H9 (cell line): ENCODE data around the gene ANO10. TPM values are rescaled to one million over a fixed set of nuclear protein-coding genes. Genes with fewer than 3 reads are reported as not detected.

Source experiments
- DNase-seq: peaks from one replicate; pipeline ENCODE4 v3.0.0-alpha.2; 2017
- H2AFZ ChIP-seq: one replicate; pipeline ENCODE4 v1.6.1; 2013; ENCODE audit warnings: mild to moderate bottlenecking, low read length, control low read depth, moderate library complexity
- H2AK5ac ChIP-seq: 2 replicates; pipeline ENCODE4 v1.6.1; 2013; ENCODE audit warnings: low read length, control low read depth, mixed read lengths; ENCODE audit not compliant: insufficient read length
- H2BK120ac ChIP-seq: one replicate; pipeline ENCODE4 v1.6.1; 2013; ENCODE audit warnings: low read depth, mild to moderate bottlenecking, low read length, control low read depth, inconsistent platforms; ENCODE audit not compliant: poor library complexity, severe bottlenecking
- H2BK12ac ChIP-seq: 2 replicates; pipeline ENCODE4 v1.6.1; 2013; ENCODE audit warnings: low read length, control low read depth, mixed read lengths, low read depth; ENCODE audit not compliant: insufficient read length
- H2BK15ac ChIP-seq: 2 replicates; pipeline ENCODE4 v1.6.1; 2013; ENCODE audit warnings: low read depth, low read length, control low read depth
- H2BK20ac ChIP-seq: one replicate; pipeline ENCODE4 v1.6.1; 2013; ENCODE audit warnings: low read depth, mild to moderate bottlenecking, low read length, control low read depth, inconsistent platforms; ENCODE audit not compliant: poor library complexity, severe bottlenecking
- H2BK5ac ChIP-seq: 2 replicates; pipeline ENCODE4 v1.6.1; 2013; ENCODE audit warnings: low read length, control low read depth, mixed read lengths; ENCODE audit not compliant: insufficient read length
- H3K14ac ChIP-seq: 2 replicates; pipeline ENCODE4 v1.6.1; 2013; ENCODE audit warnings: low read length, control low read depth; ENCODE audit not compliant: insufficient read depth
- H3K18ac ChIP-seq: 2 replicates; pipeline ENCODE4 v1.6.1; 2013; ENCODE audit warnings: low read depth, mild to moderate bottlenecking, mixed read lengths, low read length, control low read depth; ENCODE audit not compliant: insufficient read length
- H3K23ac ChIP-seq: 2 replicates; pipeline ENCODE4 v1.6.1; 2013; ENCODE audit warnings: low read length, control low read depth, mixed read lengths, low read depth; ENCODE audit not compliant: insufficient read length
- H3K23me2 ChIP-seq: 2 replicates; pipeline ENCODE4 v1.6.1; 2013; ENCODE audit warnings: low read depth, mild to moderate bottlenecking, mixed read lengths, low read length, control low read depth; ENCODE audit not compliant: insufficient read length, poor library complexity, severe bottlenecking
- H3K27ac ChIP-seq: 2 replicates; pipeline ENCODE4 v1.5.1; 2013; ENCODE audit warnings: low read length, control low read depth, mixed read lengths, low read depth; ENCODE audit not compliant: insufficient read length
- H3K27me3 ChIP-seq: 2 replicates; pipeline ENCODE4 v1.6.1; 2013; ENCODE audit warnings: low read length, control low read depth, inconsistent platforms; ENCODE audit not compliant: insufficient read depth
- H3K4ac ChIP-seq: 2 replicates; pipeline ENCODE4 v1.6.1; 2013; ENCODE audit warnings: low read depth, mild to moderate bottlenecking, control low read depth, inconsistent platforms, low read length, moderate library complexity
- H3K4me1 ChIP-seq: 2 replicates; pipeline ENCODE4 v1.6.1; 2013; ENCODE audit warnings: low read length, control low read depth, inconsistent platforms; ENCODE audit not compliant: insufficient read depth
- H3K4me2 ChIP-seq: 2 replicates; pipeline ENCODE4 v1.6.1; 2013; ENCODE audit warnings: low read length, control low read depth, mixed read lengths; ENCODE audit not compliant: insufficient read length, insufficient read depth
- H3K56ac ChIP-seq: 2 replicates; pipeline ENCODE4 v1.6.1; 2013; ENCODE audit warnings: low read depth, mild to moderate bottlenecking, mixed read lengths, low read length, control low read depth; ENCODE audit not compliant: insufficient read length
- H3K79me1 ChIP-seq: 2 replicates; pipeline ENCODE4 v1.6.1; 2013; ENCODE audit warnings: low read depth, mild to moderate bottlenecking, moderate library complexity, low read length, control low read depth, inconsistent platforms; ENCODE audit not compliant: insufficient read depth, poor library complexity, severe bottlenecking
- H3K79me2 ChIP-seq: 2 replicates; pipeline ENCODE4 v1.6.1; 2013; ENCODE audit warnings: low read length, control low read depth, inconsistent platforms; ENCODE audit not compliant: insufficient read depth
- H3K9ac ChIP-seq: 2 replicates; pipeline ENCODE4 v1.6.1; 2013; ENCODE audit warnings: low read length, control low read depth, mixed read lengths; ENCODE audit not compliant: insufficient read length; ENCODE audit errors: extremely low read depth
- H3K9me3 ChIP-seq: one replicate; pipeline ENCODE4 v1.6.1; 2013; ENCODE audit warnings: low read depth, low read length, inconsistent platforms; ENCODE audit not compliant: control insufficient read depth
- H3T11ph ChIP-seq: one replicate; pipeline ENCODE4 v1.6.1; 2013; ENCODE audit warnings: mild to moderate bottlenecking, low read length, control low read depth, inconsistent platforms
- H4K20me1 ChIP-seq: one replicate; pipeline ENCODE4 v1.6.1; 2013; ENCODE audit not compliant: control insufficient read depth, insufficient read length, insufficient read depth
- H4K5ac ChIP-seq: 2 replicates; pipeline ENCODE4 v1.6.1; 2013; ENCODE audit warnings: low read depth, mild to moderate bottlenecking, mixed read lengths, low read length, control low read depth; ENCODE audit not compliant: insufficient read length
- H4K8ac ChIP-seq: replicated peaks from 2 replicates; pipeline ENCODE4 v1.6.1; 2013; ENCODE audit warnings: low read length, control low read depth, mixed read lengths, low read depth; ENCODE audit not compliant: insufficient read length
- H4K91ac ChIP-seq: 2 replicates; pipeline ENCODE4 v1.6.1; 2013; ENCODE audit warnings: low read depth, mild to moderate bottlenecking, moderate library complexity, mixed read lengths, low read length, control low read depth; ENCODE audit not compliant: insufficient read length
- H3K27ac Mint-ChIP-seq, 3 experiments: 2 replicates in 2 of 3; 3 replicates in 1 of 3; pipeline ENCODE4 v1.8.0; 2020 to 2021; ENCODE audit warnings: mixed read lengths in 3 of 3, mild to moderate bottlenecking in 1 of 3, moderate library complexity in 1 of 3
- H3K27me3 Mint-ChIP-seq: 2 replicates; pipeline ENCODE4 v1.8.0; 2021; ENCODE audit warnings: low read depth, mild to moderate bottlenecking, moderate library complexity, mixed read lengths
- H3K36me3 Mint-ChIP-seq, 3 experiments: 2 replicates in 2 of 3; 3 replicates in 1 of 3; pipeline ENCODE4 v1.8.0; 2020 to 2021; ENCODE audit warnings: low read depth in 3 of 3, mixed read lengths in 3 of 3; ENCODE audit not compliant: insufficient read depth in 1 of 3
- H3K4me1 Mint-ChIP-seq, 2 experiments: 2 replicates each; pipeline ENCODE4 v1.8.0; 2020; ENCODE audit warnings: mixed read lengths in 2 of 2
- H3K4me3 Mint-ChIP-seq, 2 experiments: 2 replicates in 1 of 2; 3 replicates in 1 of 2; pipeline ENCODE4 v1.8.0; 2020 to 2021; ENCODE audit warnings: mild to moderate bottlenecking in 2 of 2, mixed read lengths in 2 of 2, moderate library complexity in 1 of 2
- H3K9me3 Mint-ChIP-seq, 2 experiments: 2 replicates in 1 of 2; 3 replicates in 1 of 2; pipeline ENCODE4 v1.8.0; 2020; ENCODE audit warnings: mild to moderate bottlenecking in 2 of 2, mixed read lengths in 2 of 2, moderate library complexity in 1 of 2
- total RNA-seq: library from RNA; stranded (reverse); gene quantifications from 2 replicates; pipeline ENCODE4 v1.2.1, GENCODE V29; 2021
- TF ChIP-seq, protein P1 (sequence below): fragments of 200-600 bp; sonication (generic); conservative IDR thresholded peaks from 3 replicates; pipeline ENCODE4 v1.8.0; 2021; ENCODE audit warnings: antibody characterized with exemption, mild to moderate bottlenecking

The ANO10 gene
- total RNA-seq, 1 experiment from 2014 or later = 38.7 TPM

DNA sequence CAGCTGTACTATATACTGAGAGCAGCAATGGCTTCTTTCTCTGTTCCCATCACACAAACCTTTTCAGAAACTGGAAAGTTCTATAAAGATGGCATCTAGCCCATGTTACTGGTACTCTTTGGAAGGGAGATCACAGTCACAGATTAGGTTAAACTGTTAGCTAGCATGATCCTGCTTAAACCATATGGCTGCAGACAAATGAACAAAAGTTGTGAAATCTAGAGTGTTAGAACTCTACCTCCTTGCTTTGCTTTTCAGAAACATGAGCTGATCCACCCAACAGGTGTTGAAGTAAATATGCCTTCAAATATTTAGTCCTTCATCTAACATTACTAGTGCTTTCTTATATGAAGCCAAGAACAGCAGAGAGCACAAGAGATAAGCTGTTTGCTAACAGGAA is 232.9 kb downstream of the ANO10 start:
- H4K8ac ChIP-seq = no peak overlapping the region
- no peak overlapping the region for H3K27ac ChIP-seq
- H3K9me3 ChIP-seq = no peaks in the 10 kb centered on the region
- H2BK120ac ChIP-seq = no peak overlapping the region
- Mint-ChIP-seq H3K36me3 (peaks cover 6 to 14% (median 9%) of the 10 kb centered on the region in 3 experiments; a peak in 6 of 7 replicates), H3K4me3 (no peak overlapping the region), H3K27me3 (no peaks in the 10 kb centered on the region), H3K27ac (no peak overlapping the region), H3K4me1 (peaks cover 13 to 18% of the 10 kb centered on the region in 2 experiments), H3K9me3 (peaks cover 8 to 10% of the 10 kb centered on the region in 2 experiments; a peak in 3 of 5 replicates)
- TF ChIP-seq, protein P1, sequence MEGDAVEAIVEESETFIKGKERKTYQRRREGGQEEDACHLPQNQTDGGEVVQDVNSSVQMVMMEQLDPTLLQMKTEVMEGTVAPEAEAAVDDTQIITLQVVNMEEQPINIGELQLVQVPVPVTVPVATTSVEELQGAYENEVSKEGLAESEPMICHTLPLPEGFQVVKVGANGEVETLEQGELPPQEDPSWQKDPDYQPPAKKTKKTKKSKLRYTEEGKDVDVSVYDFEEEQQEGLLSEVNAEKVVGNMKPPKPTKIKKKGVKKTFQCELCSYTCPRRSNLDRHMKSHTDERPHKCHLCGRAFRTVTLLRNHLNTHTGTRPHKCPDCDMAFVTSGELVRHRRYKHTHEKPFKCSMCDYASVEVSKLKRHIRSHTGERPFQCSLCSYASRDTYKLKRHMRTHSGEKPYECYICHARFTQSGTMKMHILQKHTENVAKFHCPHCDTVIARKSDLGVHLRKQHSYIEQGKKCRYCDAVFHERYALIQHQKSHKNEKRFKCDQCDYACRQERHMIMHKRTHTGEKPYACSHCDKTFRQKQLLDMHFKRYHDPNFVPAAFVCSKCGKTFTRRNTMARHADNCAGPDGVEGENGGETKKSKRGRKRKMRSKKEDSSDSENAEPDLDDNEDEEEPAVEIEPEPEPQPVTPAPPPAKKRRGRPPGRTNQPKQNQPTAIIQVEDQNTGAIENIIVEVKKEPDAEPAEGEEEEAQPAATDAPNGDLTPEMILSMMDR = no peak
- no peaks in the 10 kb centered on the region for H3K23me2 ChIP-seq
- no peak overlapping the region for H3K56ac ChIP-seq
- no peak overlapping the region for H2AK5ac ChIP-seq
- H3K4me1 ChIP-seq = peaks cover 4% of the 10 kb centered on the region; the same call in 1 of the 2 replicates
- H3T11ph ChIP-seq = no peak overlapping the region
- H4K20me1 ChIP-seq = no peaks in the 10 kb centered on the region
- no peak overlapping the region for H2BK5ac ChIP-seq
- H2BK12ac ChIP-seq = no peak overlapping the region
- no peaks in the 10 kb centered on the region for H3K27me3 ChIP-seq
- H3K79me2 ChIP-seq = no peaks in the 10 kb centered on the region
- H3K79me1 ChIP-seq = no peaks in the 10 kb centered on the region
- no peak overlapping the region for H2BK15ac ChIP-seq
- no peak for DNase-seq
- H2BK20ac ChIP-seq = no peak overlapping the region
- H3K18ac ChIP-seq = no peak overlapping the region
- H3K14ac ChIP-seq = no peak overlapping the region
- no peak overlapping the region for H3K9ac ChIP-seq
- H3K4me2 ChIP-seq = no peak overlapping the region
- H3K4ac ChIP-seq = no peak overlapping the region
- no peak overlapping the region for H2AFZ ChIP-seq
- H4K5ac ChIP-seq = no peak overlapping the region
- H3K23ac ChIP-seq = no peak overlapping the region
- no peak overlapping the region for H4K91ac ChIP-seq
